ENCODE results near the gene ANKRD29.
"Not testable (repeated sequence)": the region's sequence is repeated elsewhere in the genome, so short reads cannot be mapped to it uniquely, and the experiment has no call there.

The ANKRD29 gene

GRCh38 chr18:23578891-23579653 is 83.6 kb downstream of the ANKRD29 start:
- DNase-seq = no peak

DNA sequence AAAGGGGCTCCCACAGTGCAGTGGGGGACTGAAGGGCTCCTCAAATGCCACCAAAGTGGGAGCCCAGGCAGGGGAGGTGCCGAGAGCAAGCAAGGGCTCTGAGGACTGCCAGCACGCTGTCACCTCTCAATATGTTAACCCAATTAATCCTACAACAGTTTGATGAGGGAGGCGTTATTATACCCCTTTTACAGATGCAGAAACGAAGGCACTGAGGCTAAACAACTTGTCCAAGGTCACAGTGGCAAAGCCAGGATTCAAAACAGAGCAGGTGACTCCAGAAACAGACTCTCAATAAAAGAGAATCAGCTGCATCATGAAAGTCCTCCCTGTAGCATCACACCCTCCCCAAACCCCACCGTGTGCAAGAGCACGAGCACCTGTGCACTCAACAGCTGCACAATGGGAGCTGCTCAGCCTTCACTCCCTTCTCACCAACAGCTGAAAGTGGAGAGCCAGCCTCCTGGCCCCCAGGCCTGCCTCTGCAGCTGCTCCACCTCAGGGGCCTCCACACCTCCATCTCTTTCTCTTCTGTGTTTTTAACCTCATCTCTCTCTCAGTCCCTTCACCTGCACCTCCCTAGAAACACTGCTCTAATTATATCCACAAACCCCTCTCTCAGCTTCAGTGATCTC is 84.5 kb downstream of the ANKRD29 start:
- DNase-seq = peak in 1 of 3 experiments; percentile 18

GRCh38 chr18:23577521-23577920 is 85.2 kb downstream of the ANKRD29 start:
- not testable (repeated sequence) for DNase-seq

DNA sequence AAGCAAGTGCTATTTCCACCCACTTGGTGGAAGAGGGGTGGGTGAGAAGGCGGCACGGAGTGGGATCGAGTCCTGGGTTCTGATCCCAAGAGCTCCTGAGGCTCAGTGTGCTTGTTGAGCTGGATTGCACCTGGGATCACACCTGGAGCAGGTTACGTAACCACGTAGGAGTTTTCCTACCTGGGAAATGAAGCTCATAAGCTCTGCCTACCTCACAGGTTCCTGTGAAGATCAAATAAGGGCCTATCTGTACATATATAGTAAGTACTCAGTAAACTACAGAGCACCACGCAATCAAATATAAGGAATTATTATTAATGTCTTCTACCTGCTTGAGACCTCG is 87.4 kb downstream of the ANKRD29 start:
- no peak for DNase-seq

DNA sequence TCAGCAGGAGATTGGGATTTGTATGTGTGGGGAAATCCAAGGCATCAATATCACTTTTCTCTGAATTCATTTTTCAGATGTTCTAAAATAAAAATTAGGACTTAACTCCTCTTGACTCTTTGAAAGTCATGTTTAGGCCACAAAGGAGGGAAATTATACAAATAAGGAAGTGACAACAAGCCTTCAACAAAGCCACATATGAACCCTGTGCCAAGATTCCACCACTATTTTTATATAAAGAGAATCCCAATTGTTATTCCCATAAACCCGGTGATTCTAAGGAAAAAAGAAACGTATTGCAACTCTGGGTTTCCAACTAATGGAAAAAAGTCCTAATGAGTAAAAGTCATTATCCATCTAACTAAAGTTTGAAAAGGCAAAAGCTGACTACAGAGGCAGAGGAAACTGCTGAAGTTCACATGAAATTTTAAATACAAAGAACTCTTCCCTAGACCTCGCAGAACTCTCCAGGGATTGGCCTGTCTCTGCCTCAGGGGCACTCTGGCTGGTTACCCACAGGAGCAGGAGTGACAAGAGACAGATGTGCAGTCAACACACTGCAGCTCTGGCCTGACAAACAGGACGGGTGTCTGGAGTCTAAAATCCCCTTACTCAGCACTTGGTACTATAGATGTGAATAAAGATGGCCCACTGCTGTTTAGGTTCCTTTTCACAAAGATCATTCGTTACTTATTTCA is 88.0 kb downstream of the ANKRD29 start:
- DNase-seq = no peak

DNA sequence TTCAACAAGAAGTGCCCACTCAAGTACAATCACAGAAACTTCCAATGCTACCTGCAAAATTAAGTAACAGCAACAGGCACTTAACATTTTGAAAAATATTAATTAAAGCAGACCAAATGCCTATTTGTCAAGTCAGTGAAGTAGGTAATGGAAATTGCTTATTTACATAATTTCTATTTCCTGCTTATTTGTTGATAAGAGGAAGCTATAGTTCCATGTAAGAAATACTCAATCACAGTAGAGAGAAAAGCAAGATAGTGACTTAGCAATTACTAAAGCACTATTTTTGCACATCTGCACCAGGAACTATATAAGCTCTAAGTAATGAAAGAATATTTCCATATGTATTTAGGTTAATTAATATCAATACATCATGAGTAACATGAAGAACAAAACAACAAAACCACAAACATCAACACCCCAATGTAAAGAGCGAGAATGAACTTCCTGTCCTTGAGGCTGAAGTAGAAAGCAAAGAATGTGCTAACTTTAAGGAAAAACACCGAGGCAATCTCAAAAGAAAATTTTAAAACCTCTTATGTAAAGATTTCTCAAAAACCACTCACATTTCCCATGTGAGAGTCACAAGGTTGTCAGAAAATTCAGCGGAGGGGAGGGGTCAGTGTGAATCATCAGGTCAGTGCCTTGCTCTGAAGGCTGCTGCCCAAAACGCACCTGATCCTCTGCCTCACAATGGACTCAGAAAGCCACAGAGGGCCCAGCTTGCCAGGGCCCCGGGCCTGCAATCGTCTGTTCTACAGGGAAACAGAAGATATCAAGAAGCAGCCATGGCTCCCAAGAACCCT is 88.9 kb downstream of the ANKRD29 start:
- no peak for DNase-seq

DNA sequence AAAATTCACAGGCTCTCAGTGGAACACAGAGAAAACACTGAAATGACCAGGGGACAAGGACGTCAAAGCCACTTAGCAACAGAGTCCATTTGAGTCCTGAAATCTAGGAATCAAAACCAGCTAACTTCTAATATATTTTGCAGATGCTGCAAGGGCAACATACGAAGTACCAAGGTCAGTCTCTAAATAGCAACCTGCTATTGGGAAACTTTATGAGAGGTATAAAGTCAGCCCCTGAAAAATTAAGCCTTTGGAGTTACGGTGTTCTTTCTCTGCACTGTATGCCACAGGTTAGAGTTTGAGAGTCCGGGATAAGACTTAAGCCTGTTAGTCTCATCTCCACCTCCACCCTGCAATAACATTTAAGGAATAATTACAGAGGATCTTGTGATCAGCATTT is 89.7 kb downstream of the ANKRD29 start:
- DNase-seq = no peak

DNA sequence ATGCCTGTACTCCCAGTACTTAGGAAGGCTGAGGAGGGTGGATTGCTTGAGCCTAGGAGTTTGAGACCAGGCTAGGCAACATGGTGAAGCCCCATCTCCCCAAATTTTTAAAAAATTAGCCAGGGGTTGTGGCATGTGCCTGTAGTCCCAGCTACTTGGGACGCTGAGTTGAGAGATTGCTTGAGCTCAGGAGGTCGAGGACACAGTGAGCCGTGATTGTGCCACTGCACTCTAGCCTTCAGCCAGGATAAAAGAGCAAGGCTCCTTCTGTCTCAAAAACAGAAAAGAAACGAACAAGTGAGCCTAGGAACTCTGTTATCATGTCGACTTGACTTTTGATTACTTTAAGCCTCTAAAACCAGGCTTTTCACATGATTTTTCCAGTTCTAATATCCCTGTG is 90.1 kb downstream of the ANKRD29 start:
- no peak for DNase-seq

- no peak for DNase-seq
Observed at GRCh38 chr18:23572012-23572411, 90.7 kb downstream of the ANKRD29 start.

- DNase-seq = no peak
Observed at GRCh38 chr18:23570912-23571504, 91.7 kb downstream of the ANKRD29 start.

DNA sequence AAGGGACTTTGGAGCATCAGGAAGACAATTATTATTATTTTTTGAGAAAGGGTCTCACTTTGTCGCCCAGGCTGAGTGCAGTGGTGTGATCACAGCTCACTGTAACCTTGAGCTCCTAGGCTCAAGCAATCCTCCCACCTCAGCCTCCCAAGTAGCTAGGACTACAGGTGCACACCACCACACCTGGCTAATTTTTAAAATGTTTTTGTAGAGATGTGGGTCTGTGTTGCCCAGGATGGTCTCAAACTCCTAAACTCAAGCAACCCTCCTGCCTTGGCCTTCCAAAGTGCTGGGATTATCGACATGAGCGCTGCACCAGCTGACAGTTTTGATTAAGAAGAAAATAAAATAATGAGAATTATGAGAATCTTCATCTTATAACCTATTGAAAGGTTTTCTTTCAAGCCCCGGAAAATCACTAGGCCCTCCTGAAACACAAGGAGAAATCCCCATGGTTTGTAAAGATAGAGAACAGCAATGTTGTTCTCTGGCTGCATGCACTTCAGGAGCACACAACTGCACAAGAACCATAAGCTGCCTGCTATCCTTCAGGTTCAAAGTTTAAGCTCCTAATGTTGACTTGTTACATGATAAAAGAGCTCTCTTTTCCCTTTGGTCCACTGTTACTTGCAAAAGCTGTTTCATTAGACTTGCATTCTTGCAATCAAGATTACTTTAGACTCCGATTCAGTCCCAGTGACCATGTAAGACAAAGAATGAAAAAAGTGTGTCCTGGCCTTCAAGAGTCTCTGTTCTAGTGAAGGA is 93.2 kb downstream of the ANKRD29 start:
- no peak for DNase-seq

GRCh38 chr18:23568281-23569138 is 94.2 kb downstream of the ANKRD29 start:
- no peak for DNase-seq

- DNase-seq = no peak
Observed at GRCh38 chr18:23567671-23568070, 95.0 kb downstream of the ANKRD29 start.

GRCh38 chr18:23565916-23566547 is 96.7 kb downstream of the ANKRD29 start:
- no peak for DNase-seq

GRCh38 chr18:23563377-23564043 is 99.2 kb downstream of the ANKRD29 start:
- DNase-seq = no peak

DNA sequence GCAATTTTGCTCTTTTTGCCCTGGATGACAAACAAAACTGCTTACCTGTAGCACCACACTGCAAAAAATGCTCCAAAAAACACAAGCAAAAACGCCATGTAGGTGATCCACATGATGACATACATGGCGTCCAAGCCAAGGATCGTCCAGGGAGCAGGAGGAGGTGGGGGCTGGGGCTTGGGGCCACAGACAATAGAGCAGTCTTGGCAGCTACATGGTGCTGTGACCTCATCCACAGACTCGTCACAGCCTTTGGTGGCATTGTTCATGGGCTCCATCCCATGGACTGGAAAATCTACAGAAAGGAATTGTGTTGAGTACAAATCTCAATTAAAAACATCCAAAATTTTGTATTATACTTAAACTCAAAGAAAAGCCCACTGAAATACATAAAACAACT is 102.5 kb downstream of the ANKRD29 start:
- DNase-seq = no peak

DNA sequence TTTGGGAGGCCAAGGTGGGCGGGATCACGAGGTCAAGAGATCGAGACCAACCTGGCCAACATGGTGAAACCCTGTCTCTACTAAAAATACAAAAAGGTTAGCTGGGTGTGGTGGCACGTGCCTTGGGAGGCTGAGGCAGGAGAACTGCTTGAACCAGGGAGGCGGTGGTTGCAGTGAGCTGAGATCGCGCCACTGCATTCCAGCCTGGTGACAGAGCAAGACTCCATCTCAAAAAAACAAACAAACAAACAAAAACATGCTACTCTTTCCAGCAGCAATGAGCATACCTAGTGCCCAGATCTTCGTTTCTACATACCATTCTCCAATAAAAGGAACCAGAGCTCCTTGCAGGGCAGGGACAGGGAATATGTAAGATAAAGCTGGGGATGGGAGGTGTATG is 105.2 kb downstream of the ANKRD29 start:
- not testable (repeated sequence) for DNase-seq

GRCh38 chr18:23556145-23556780 is 106.4 kb downstream of the ANKRD29 start:
- no peak for DNase-seq

DNA sequence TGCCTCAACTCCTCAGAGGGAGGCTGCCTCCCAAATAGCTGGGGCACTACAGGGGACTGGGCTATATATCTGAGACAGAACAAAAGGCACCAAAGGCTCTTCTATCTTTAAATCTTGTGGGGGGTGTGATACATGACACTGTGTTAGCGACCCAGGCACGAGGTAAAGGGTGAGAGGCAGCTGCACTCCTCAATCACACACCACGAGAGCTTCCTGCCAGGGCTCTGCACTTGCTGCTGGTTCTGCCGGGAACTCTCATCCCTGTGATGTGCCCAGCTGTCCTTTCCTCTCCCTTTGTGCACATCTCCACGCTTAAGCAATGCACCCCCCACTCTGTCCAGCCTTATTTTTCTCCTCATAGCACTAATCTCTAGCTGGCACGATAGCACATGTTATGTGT is 108.8 kb downstream of the ANKRD29 start:
- DNase-seq = no peak

Data from NCI-H1417 (cell line).